Measurements from ENCODE around the gene SIK3.
"Not testable (repeated sequence)": the region's sequence is repeated elsewhere in the genome, so short reads cannot be mapped to it uniquely, and the experiment has no call there.

SIK3 gene

DNA sequence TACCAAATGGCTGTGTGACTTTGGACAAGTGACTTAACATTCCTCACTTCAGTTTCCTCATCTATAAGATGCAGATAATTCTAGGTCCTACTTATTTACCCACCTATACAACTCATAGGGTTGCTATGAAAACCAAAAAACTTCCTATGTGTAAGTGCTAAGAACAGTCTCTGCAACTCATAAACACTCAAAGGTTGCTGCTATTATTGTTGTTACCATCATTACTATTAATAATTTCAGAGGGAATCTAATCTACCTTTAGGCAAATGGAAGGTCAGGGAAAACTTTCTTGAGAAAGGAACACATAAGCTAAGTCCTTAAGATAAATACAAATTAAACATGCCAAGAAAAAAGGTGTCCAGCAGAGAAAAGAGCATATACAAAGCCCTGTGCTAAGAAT is 40.5 kb downstream of the SIK3 start:
- FAIRE-seq (no peak), DNase-seq (ENCODE audit: insufficient read length, low spot score) (no peak)
- TF ChIP-seq POLR2A (IDR thresholded peaks at IDR 0.05; ENCODE audit: low read depth, low read length), result no peak

DNA sequence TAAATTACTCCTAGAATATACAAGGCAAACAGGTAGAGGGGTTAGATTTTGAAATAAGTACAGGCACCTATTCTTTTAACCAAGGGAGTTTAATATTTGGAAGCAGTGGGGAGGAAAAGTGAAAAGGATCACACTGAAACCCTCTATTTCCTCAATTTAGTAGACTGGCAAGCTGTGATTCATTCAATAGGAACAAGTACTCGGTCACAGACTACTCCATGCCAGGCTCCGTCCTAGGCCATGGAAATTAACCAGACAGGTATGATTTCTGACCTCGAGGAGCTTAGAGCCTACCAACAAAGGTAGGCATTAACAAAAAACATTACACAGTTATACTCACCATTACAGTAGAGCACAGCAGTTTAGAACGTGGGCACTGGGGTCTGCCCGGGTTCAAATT is 40.9 kb downstream of the SIK3 start:
- FAIRE-seq (no peak), DNase-seq (ENCODE audit: insufficient read length, low spot score) (no peak)
- TF ChIP-seq POLR2A (IDR thresholded peaks at IDR 0.05; ENCODE audit: low read depth, low read length), result no peak

GRCh38 chr11:117055469-117055868 is 42.8 kb downstream of the SIK3 start:
- FAIRE-seq (no peak), DNase-seq (ENCODE audit: insufficient read length, low spot score) (no peak)
- no peak for TF ChIP-seq POLR2A (IDR thresholded peaks at IDR 0.05; ENCODE audit: low read depth, low read length)

GRCh38 chr11:117054382-117054781 is 43.8 kb downstream of the SIK3 start:
- no peak for DNase-seq (ENCODE audit: insufficient read length, low spot score)
- FAIRE-seq, result no peak
- no peak for TF ChIP-seq POLR2A (IDR thresholded peaks at IDR 0.05; ENCODE audit: low read depth, low read length)

- DNase-seq (ENCODE audit: insufficient read length, low spot score), result no peak
- no peak for FAIRE-seq
- TF ChIP-seq POLR2A (IDR thresholded peaks at IDR 0.05; ENCODE audit: low read depth, low read length), result no peak
Measured at GRCh38 chr11:117052196-117053149, 45.8 kb downstream of the SIK3 start.

GRCh38 chr11:117050121-117050520 is 48.1 kb downstream of the SIK3 start:
- FAIRE-seq; DNase-seq (ENCODE audit: insufficient read length, low spot score): not testable (repeated sequence)

GRCh38 chr11:117046627-117047026 is 51.6 kb downstream of the SIK3 start:
- FAIRE-seq; DNase-seq (ENCODE audit: insufficient read length, low spot score): not testable (repeated sequence)

DNA sequence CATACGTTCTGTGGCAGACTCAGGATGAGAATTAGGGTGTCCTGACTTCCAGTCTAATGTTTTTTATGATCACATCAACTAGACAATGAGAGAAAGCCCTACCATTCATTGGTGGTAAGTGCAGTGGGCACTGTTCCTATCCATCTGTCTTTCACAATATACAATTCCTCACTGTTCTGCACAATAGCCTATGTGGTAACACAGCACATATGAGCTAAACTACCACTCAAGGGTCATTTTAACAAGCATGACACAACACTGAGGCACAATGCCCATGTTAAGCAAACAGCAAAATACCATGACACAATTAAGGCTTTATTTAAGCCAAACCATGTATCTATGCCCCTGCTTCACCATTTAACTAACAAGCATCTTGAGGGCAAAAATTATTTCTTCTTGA is 52.3 kb downstream of the SIK3 start:
- FAIRE-seq, result peak; percentile 57

DNA sequence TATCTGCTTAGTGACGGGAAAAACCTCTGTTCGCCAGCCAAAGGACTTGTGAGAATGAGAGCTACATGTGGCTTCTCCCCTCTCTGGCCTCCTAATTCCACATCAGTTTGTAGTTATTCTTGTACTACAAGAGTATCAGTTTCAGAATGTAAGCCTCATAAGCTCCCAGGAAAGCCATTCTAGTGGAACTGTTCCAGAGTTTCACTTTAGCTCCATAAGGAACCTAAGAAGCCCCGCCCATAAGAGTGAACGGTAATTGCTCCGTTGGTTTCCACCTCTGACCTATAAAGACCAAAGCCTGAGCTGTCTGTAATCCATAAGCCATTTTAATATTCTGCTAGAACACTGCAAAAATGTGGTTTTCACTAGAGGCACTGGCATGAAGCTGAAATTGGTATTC is 53.0 kb downstream of the SIK3 start:
- peak; percentile 55 for FAIRE-seq
- DNase-seq (ENCODE audit: insufficient read length, low spot score), result no peak
- no peak for TF ChIP-seq POLR2A (IDR thresholded peaks at IDR 0.05; ENCODE audit: low read depth, low read length)

More for the DNA sequence above, 52.3 kb downstream of the SIK3 start:
- TF ChIP-seq POLR2A (IDR thresholded peaks at IDR 0.05; ENCODE audit: low read depth, low read length), result no peak
- DNase-seq (ENCODE audit: insufficient read length, low spot score), result no peak

- no peak for FAIRE-seq
- no peak for DNase-seq (ENCODE audit: insufficient read length, low spot score)
- no peak for TF ChIP-seq POLR2A (IDR thresholded peaks at IDR 0.05; ENCODE audit: low read depth, low read length)
Measured at GRCh38 chr11:117044287-117045035, 53.8 kb downstream of the SIK3 start.

DNA sequence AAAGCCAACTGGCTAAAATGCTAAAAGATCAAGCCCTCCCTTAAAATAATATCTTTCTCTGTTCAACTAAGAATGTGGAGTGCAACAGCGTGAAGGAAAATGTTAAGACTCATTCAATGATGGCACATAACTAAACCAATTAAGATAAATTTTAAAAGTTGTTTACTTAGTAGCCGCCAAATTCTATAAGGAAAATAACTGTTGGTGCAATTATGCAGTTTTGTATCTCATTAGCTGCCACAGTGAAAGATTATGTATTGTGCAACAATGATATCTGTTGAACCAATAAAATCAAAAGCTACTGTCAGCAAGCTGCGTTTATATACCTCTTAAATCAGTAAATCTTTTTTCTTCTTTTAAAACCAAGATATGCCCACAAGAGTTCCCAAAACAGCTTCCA is 55.5 kb downstream of the SIK3 start:
- no peak for TF ChIP-seq POLR2A (IDR thresholded peaks at IDR 0.05; ENCODE audit: low read depth, low read length)
- DNase-seq (ENCODE audit: insufficient read length, low spot score) (no peak), FAIRE-seq (no peak)

- no peak for DNase-seq (ENCODE audit: insufficient read length, low spot score)
- no peak for TF ChIP-seq POLR2A (IDR thresholded peaks at IDR 0.05; ENCODE audit: low read depth, low read length)
- FAIRE-seq, result no peak
Measured at GRCh38 chr11:117039900-117040299, 58.3 kb downstream of the SIK3 start.

DNA sequence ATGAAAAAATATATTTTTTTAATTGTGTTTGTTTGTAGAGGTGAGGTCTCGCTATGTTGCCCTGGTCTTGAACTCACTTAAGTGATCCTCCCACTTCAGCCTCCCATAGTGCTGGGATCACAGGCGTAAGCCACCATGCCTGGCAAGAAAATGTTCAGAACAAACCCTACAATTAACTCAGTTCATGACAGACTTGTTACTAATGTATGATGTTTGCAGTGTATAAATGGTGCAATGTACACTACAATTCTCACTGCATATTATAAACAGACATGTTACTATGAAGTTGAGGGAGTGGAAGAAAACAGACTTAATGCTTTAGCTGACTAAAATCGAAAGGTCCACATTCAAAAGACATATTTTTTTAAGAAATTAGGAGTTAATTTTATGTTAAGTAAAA is 59.0 kb downstream of the SIK3 start:
- FAIRE-seq, result no peak
- TF ChIP-seq POLR2A (IDR thresholded peaks at IDR 0.05; ENCODE audit: low read depth, low read length), result no peak

DNA sequence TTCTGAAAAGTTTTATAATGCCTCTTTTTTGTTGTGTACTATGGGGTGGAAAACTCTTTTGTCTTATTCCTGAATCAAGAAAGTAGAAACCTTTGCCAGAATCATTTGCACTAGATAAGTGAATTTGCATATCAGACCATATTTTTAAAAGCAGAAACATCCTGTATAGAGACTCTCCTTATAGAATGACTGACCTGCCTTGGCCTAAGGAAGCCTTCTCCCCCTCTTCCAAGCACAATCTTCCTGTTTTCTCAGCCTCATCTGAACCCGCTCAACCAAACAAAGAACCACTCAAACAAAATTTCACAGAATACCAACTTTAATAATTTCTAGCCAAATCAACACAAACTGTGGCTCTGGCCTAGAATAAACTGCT is 60.3 kb downstream of the SIK3 start:
- TF ChIP-seq POLR2A (IDR thresholded peaks at IDR 0.05; ENCODE audit: low read depth, low read length), result no peak
- FAIRE-seq (no peak), DNase-seq (ENCODE audit: insufficient read length, low spot score) (no peak)

More for the DNA sequence above, 59.0 kb downstream of the SIK3 start:
- no peak for DNase-seq (ENCODE audit: insufficient read length, low spot score)

All from H54 (cell line).